Erythroblast (primary cell): Measurements from ENCODE around the gene EFNA4.

Experiments
- DNase-seq, 2 experiments: peaks; one replicate each; lab custom pipeline; 2025; lab: John Stamatoyannopoulos, UW
- GATA1 ChIP-seq: IDR thresholded peaks from 2 replicates; pipeline ENCODE4 v1.6.1; 2011; ENCODE audit warnings: low read depth, mild to moderate bottlenecking, control low read depth, low read length, moderate library complexity
- POLR2A ChIP-seq: IDR thresholded peaks from 2 replicates; pipeline ENCODE4 v1.6.1; 2011; ENCODE audit warnings: mild to moderate bottlenecking, low read length

EFNA4 gene, protein sequence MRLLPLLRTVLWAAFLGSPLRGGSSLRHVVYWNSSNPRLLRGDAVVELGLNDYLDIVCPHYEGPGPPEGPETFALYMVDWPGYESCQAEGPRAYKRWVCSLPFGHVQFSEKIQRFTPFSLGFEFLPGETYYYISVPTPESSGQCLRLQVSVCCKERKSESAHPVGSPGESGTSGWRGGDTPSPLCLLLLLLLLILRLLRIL

DNA sequence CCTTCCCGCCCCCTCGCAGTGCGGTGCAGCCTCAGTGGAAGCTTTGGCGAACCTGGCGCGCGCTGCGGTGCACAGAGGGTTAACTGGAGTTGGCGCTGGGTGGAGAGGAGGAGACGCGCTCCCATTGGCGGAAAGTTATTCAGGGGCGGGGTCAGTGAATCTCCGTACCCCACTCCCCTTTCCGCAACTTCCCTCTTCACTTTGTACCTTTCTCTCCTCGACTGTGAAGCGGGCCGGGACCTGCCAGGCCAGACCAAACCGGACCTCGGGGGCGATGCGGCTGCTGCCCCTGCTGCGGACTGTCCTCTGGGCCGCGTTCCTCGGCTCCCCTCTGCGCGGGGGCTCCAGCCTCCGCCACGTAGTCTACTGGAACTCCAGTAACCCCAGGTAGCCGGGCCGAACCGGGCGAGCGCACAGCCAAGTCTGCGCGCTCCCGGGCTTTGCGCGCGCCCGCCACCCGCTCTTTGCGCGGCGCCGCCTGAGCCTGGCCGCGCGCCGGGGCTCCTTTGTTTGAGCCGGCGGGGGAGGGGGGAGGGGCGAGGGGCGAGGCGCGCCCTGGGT, at the start of gene EFNA4:
TSS of gene EFNA4 (plus strand) at position 191 of the 561 bp plus-strand sequence. CDS start at position 275, 84 bp downstream.
- no peak for TF ChIP-seq GATA1
- no peak for TF ChIP-seq POLR2A
- peak; percentile 70 to 75 for DNase-seq

DNA sequence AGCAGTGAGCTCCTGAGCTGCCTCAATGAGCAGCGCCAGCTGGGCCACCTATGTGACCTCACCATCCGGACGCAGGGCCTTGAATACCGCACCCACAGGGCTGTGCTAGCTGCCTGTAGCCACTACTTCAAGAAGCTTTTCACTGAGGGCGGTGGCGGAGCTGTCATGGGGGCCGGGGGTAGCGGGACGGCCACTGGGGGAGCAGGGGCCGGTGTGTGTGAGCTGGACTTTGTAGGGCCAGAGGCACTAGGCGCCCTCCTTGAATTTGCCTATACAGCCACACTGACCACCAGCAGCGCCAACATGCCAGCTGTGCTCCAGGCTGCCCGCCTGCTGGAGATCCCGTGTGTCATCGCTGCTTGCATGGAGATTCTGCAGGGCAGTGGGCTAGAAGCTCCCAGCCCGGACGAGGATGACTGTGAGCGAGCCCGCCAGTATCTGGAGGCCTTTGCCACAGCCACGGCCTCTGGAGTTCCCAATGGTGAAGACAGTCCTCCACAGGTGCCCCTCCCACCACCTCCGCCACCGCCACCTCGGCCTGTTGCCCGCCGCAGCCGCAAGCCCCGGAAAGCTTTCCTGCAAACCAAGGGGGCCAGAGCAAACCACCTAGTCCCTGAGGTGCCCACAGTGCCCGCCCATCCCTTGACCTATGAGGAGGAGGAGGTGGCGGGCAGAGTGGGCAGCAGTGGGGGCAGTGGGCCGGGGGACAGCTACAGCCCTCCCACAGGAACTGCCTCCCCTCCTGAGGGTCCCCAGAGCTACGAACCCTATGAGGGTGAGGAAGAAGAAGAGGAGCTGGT, 48.6 kb upstream of the EFNA4 start:
- no peak for DNase-seq
- TF ChIP-seq GATA1 (no peak), POLR2A (no peak)

DNA sequence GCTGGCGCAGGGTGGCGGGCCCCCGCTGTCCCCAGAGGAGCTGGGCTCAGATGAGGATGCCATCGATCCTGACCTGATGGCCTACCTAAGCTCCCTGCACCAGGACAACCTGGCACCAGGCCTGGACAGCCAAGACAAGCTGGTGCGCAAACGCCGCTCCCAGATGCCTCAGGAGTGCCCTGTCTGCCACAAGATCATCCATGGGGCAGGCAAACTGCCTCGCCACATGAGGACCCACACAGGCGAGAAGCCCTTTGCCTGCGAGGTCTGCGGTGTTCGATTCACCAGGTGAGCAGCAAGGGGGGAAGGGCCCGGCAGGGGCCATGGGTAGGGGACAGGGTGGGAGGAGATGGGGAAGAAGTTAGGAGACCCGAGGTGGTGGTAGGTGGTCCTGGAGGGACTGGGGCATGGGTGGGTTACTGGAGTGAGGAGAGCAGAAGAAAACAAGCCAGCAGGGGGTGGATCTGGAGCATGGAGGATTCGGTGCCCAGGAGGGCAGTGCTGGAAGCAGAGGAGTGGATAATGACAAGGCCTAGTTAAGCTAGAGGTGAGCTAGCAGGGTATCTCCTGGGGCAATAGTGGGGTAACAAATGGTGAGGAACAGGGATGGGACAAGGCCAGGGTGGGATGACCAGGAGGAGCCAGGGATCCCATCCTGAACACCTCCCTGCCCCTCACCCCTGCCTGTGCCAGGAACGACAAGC, 47.9 kb upstream of the EFNA4 start:
- no peak for DNase-seq
- TF ChIP-seq GATA1 (no peak), POLR2A (peak; percentile 14)

DNA sequence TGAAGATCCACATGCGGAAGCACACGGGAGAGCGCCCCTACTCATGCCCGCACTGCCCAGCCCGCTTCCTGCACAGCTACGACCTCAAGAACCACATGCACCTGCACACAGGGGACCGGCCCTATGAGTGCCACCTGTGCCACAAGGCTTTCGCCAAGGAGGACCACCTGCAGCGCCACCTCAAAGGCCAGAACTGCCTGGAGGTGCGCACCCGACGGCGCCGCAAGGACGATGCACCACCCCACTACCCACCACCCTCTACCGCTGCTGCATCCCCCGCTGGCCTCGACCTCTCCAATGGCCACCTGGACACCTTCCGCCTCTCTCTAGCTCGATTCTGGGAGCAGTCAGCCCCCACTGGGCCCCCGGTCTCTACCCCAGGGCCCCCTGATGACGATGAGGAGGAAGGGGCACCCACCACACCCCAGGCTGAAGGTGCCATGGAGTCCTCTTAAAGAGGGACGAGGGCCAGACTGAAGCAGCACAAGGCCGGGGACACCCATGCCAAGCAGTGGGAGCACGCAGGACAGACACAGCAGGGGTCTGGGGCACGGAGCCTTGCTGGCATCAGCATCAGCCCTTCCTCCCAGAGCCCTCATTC, 47.2 kb upstream of the EFNA4 start:
- peak; percentile 7 for TF ChIP-seq POLR2A
- TF ChIP-seq GATA1, result no peak
- no peak for DNase-seq

- DNase-seq, result peak; percentile 89 to 95
- TF ChIP-seq GATA1 (no peak), POLR2A (peak; percentile 33)
These were observed 46.2 kb upstream of the EFNA4 start for GRCh38 chr1:155017041-155017945.

GRCh38 chr1:155017946-155018316, 45.6 kb upstream of the EFNA4 start:
- TF ChIP-seq POLR2A (no peak), GATA1 (no peak)
- no peak for DNase-seq

- DNase-seq, result no peak
- no peak for TF ChIP-seq GATA1
- no peak for TF ChIP-seq POLR2A
These were observed 44.8 kb upstream of the EFNA4 start for GRCh38 chr1:155018617-155019348.

DNA sequence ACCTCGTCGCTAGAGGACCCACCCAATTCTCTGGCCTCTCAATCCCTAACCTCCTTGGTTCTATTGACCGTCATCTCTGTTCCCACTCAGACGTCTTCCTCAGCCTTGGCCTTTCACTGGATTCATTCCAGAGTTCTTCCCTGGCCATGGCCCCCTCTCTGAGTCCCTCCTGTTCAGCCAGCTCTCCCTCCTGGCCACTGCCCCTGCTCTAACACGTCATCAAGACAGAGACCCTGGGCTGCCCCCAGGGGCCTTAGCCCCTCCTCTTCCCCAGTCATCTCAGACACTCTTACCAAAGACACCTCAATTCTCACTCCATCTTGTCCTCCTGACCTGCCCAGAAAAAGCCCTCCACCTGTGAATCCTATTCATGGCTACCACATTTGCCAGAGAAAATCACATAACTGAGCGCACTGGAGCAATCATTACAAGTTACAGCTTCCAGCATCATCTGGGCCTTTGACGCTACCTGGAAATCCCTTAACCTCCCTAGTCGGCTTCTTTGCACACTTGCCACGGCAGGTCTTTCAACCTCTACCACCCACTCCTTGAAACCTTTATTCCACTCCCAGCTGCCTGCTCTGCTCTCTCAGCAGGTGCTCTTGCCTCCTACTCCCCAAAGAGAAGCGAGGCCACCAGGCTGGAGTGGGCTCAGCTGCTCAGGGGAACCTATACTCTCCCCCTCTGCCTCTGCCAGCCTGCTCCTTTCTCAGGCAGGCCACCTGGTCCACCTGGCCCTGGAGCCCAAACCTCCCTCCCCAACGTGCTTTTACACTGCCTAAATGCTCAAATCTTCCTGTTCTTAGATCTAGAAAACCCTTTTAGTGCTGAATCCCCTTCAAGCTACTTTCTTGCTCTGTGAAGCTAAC, 43.9 kb upstream of the EFNA4 start:
- DNase-seq, result no peak
- TF ChIP-seq POLR2A, result no peak
- no peak for TF ChIP-seq GATA1

DNA sequence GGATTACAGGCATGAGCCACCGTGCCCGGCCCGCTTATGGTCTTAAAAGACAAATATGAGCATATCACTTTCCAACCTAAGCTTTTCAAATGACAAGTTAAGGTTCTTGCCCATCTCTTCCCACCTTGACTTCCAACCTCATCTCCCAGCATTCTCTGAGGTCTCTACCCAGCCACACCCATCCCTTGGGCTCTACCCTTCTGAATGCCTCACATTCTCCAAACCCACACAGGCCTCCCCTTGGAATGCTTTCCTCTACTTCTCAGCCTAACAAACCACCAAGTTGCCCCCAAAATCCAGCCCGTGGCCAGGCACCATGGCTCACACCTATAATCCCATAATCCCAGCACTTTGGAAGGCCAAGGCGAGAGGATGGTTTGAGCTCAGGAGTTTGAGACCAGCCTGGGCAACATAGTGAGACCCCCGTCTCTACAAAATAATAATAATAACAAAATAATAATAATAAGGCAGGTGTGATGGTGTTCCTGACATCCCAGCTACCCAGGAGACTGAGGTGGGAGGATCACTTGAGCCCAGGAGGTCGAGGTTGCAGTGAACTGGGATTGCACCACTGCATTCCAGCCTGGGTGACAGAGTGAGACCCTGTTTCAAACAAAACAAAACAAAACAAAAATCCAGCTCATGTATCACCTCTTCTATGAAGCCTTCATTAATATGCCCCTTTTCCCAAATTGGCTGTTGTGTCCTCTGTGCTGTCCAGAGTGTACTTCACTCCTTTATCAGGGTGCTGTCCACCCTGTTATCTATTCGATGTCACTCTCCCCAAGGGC, 41.2 kb upstream of the EFNA4 start:
- TF ChIP-seq GATA1, result no peak
- no peak for TF ChIP-seq POLR2A
- DNase-seq, result no peak

DNA sequence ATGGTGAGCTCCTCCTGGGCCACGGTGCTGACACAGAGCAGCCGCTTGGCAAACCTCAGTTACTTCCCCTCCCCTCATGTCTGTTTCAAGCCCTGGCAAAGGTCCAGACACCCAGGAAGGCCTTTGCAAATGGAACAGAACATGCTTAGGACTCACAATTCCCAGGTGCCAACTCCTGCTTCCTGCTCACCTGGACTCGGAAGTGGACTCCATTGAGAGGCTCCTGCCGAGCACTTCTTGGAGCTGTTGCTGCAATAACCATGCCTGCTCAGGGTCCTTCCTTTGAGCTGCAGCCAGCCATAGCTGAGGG, 40.7 kb upstream of the EFNA4 start:
- DNase-seq, result peak; percentile 61 to 68
- TF ChIP-seq POLR2A, result no peak
- TF ChIP-seq GATA1, result no peak
